GM23338 (cell line): ENCODE data around the gene NOP56.

Experiments used
- CREB1 ChIP-seq: fragments of 250-450 bp; sonication (Bioruptor Pico); IDR thresholded peaks from 2 replicates; pipeline ENCODE4 v1.5.0; 2020; ENCODE audit warnings: low read depth, mild to moderate bottlenecking, moderate library complexity
- CTCF ChIP-seq, 2 experiments: fragments of 200-600 bp in 1 of 2; sonication (generic) in 1 of 2; conservative IDR thresholded peaks; 2 replicates each; pipeline versions ENCODE4 v1.5.1 to v1.6.1; 2016 to 2017; ENCODE audit warnings: antibody characterized with exemption in 2 of 2, low read depth in 2 of 2, mild to moderate bottlenecking in 2 of 2, moderate library complexity in 1 of 2
- ETS1 ChIP-seq: IDR thresholded peaks from 2 replicates; pipeline ENCODE4 v1.6.1; 2016; ENCODE audit warnings: antibody characterized with exemption
- EZH2 ChIP-seq: fragments of 200-600 bp; sonication (generic); IDR thresholded peaks from one replicate; pipeline ENCODE4 v1.8.0; 2017; ENCODE audit warnings: antibody characterized with exemption, mild to moderate bottlenecking, low read depth; ENCODE audit not compliant: unreplicated experiment
- EZH2phosphoT487 ChIP-seq: fragments of 200-600 bp; sonication (generic); IDR thresholded peaks from one replicate; pipeline ENCODE4 v1.8.1; 2018; ENCODE audit warnings: antibody characterized with exemption; ENCODE audit not compliant: unreplicated experiment
- NANOG ChIP-seq: IDR thresholded peaks from 2 replicates; pipeline ENCODE4 v1.6.1; 2016; ENCODE audit warnings: antibody characterized with exemption, borderline replicate concordance
- POLR2AphosphoS5 ChIP-seq: IDR thresholded peaks from 2 replicates; pipeline ENCODE4 v1.6.1; 2016; ENCODE audit warnings: antibody characterized with exemption, low read depth
- REST ChIP-seq: IDR thresholded peaks from one replicate; pipeline ENCODE4 v1.6.1; 2018; ENCODE audit warnings: antibody characterized with exemption; ENCODE audit not compliant: unreplicated experiment
- ZNF114 ChIP-seq: fragments of 250-450 bp; sonication (Bioruptor Pico); IDR thresholded peaks from 2 replicates; pipeline ENCODE4 v1.5.0; 2020; ENCODE audit warnings: mild to moderate bottlenecking, moderate library complexity

DNA sequence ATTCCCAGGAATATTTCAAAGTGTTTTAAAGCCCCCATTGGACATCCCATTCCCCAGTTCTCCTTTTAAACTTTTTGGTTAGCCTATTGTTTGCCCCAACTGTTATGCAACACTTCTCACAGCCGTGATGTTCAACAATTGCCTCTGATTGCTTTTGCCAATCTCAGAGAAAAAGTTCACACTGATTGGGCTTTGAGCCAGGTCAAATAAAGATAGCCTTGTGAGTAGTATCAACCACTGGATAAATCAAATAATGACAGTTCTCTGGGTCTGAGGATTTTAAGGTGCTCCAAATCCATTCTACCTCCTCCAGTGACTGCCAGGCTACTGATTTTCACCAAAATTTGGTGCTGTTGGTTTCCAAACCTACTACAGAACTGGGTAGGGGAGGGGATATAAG is 19.1 kb upstream of the NOP56 start:
- TF ChIP-seq CTCF (conservative IDR thresholded peaks at IDR 0.05; ENCODE audit: low read depth in 2 of 2): no peak
- no peak for TF ChIP-seq EZH2phosphoT487
- TF ChIP-seq POLR2AphosphoS5: no peak
- no peak for TF ChIP-seq EZH2
- TF ChIP-seq ZNF114 (CRISPR knock-in tag): no peak
- no peak for TF ChIP-seq CREB1
- TF ChIP-seq REST: no peak
- no peak for TF ChIP-seq NANOG
- no peak for TF ChIP-seq ETS1
